GM12892 (cell line): ENCODE results near the gene AUP1.

Source experiments
- DNase-seq: peaks from one replicate; pipeline ENCODE4 v3.0.0; 2011; ENCODE audit not compliant: insufficient read length
- FAIRE-seq: peaks from 2 replicates; lab custom pipeline; 2011; peaks lifted over from hg19 to GRCh38; lab: Jason Lieb, UNC
- POLR2A ChIP-seq: IDR thresholded peaks from 2 replicates; pipeline ENCODE4 v1.6.1; 2011; ENCODE audit warnings: low read depth, low read length, control low read depth
- POLR2AphosphoS5 ChIP-seq: IDR thresholded peaks from 2 replicates; pipeline ENCODE4 v1.6.1; 2011; ENCODE audit warnings: low read depth, low read length, control low read depth
- TAF1 ChIP-seq: IDR thresholded peaks from 2 replicates; pipeline ENCODE4 v1.6.1; 2011; ENCODE audit warnings: low read depth, mild to moderate bottlenecking, control low read depth, low read length, borderline replicate concordance

Gene AUP1

GRCh38 chr2:74505448-74506246 is 23.9 kb downstream of the AUP1 start:
- TF ChIP-seq TAF1 (no peak), POLR2A (no peak), POLR2AphosphoS5 (no peak)
- FAIRE-seq = no peak
- no peak for DNase-seq

GRCh38 chr2:74504591-74504990 is 24.9 kb downstream of the AUP1 start:
- TF ChIP-seq POLR2AphosphoS5 (no peak), TAF1 (no peak), POLR2A (no peak)
- DNase-seq (no peak), FAIRE-seq (no peak)

- no peak for FAIRE-seq
- no peak for TF ChIP-seq TAF1
- TF ChIP-seq POLR2AphosphoS5 = 0 out of 2 replicates have a peak, but pooled peaks have one; percentile 18
- no peak for DNase-seq
These were observed 25.7 kb downstream of the AUP1 start for GRCh38 chr2:74503506-74504475.

- DNase-seq (peak; percentile 84), FAIRE-seq (peak; percentile 76)
- TF ChIP-seq POLR2AphosphoS5 = no peak
- peak; percentile 58; the same call in 1 of the 2 replicates for TF ChIP-seq POLR2A
- TF ChIP-seq TAF1 = no peak
These were observed 26.6 kb downstream of the AUP1 start for GRCh38 chr2:74502720-74503505.

DNA sequence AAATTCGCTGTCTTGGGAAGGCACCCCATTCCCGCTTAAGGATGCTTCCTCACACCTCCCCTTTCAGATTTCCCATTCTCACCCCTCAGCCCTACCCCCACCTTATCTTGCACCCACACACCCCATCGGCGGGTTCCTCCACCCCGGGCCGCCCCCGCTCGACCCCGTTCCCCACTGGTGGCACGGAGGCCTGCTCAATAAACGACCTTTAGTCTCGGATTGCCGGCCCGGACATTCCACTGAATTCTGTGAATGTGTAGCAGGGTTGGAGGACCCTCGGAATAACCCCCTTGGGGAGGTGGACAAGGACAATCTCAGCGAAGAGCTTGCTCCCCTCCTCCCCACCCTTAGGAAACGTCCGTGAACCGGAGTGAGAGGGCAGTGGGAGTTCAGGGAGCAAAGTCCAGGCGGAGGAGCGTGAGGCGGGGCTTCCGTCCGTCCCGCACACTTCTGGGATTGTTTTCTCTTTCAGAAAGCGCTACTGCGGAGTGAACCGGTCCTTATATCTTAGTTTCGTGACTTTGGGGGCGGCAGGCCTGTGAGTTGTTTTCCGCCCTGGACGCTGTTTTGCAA is 27.3 kb downstream of the AUP1 start:
- no peak for FAIRE-seq
- TF ChIP-seq POLR2A = no peak
- no peak for TF ChIP-seq TAF1
- no peak for TF ChIP-seq POLR2AphosphoS5
- no peak for DNase-seq

DNA sequence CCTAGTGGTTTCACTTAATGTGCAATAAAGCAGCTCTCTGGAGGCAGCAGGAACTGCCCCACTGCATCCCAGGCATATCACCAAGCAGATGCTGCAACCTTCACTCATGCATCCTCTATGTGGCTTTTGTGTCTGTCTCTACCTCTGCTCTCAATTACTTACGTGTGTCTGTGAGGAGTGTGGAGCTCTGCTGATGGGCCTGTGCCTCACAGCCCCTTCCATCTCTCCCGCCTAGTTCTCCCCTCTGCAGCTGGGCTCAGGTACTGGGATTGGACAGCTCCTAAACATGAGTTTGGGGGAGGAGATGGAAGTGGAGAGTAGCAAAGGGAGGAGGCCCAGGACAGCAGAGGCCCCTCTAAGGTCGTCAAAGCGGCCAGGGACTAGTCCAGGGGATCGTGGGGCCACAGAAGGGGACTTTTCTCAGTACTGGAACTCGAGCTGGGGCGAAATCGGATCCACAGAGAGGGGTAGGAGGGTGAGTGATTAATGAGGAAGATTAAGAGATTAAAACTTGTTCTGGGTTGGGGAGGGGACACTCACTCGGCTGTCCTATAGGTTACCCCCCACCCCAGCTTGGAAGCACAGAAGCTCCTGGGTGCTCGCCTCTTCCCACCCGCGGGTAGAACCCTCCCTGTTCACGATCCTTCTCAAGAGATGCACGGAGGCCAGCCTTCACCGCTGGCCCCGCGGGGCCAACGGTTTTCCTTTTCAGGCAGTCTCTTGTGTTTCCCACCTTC is 28.0 kb downstream of the AUP1 start:
- no peak for TF ChIP-seq TAF1
- TF ChIP-seq POLR2AphosphoS5 = no peak
- TF ChIP-seq POLR2A = no peak
- FAIRE-seq (no peak), DNase-seq (no peak)

DNA sequence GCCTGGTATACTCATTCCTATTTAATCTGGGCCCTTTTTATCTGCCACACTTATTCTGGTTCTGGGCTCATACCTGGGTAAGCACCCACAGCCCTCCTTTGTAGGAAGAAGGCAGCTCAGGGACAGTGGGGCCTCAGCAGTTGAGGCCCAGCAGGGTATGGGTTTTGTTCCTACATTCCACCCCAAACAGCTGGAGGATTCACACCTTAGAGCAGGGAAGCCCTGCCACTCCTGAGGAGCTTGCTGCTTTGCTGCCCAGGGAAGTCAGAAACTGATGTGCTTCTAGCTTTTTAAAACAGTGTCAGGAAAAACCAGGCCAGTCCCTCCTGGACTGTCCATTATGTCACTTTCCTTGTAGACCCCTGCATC is 28.9 kb downstream of the AUP1 start:
- FAIRE-seq (no peak), DNase-seq (no peak)
- TF ChIP-seq POLR2A = no peak
- TF ChIP-seq TAF1 = no peak
- no peak for TF ChIP-seq POLR2AphosphoS5

DNA sequence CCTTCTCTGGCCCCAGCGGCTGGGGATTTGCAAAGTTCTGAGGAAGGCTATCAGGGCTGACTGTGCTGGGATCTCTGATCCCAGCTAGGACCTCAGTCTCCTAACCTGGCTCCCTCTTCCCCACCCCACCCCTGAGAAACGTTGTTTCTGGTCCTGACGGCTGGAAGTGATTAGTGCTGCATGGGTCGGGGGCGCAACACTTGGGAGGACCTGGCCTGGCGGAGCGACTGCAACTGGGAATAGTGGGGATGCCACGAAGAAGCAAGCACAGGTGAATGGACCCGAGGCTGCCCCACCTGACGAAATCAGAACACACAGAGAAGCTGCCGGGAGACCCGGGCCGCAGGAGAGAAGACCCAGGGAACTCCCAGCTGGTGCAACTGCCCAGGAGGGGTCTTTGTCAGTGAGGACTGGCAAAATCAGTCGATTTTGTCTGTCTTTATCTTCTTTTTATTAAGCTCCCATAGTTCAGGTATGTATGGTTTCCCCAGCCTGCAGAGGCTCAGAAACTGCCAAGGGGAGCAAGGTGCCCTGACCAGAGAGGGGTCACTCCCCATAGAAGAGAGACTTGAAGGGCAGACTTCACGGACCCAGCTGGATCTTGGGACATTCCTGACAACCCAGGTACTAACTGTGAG is 29.4 kb downstream of the AUP1 start:
- FAIRE-seq (no peak), DNase-seq (no peak)
- TF ChIP-seq POLR2AphosphoS5 (no peak), TAF1 (no peak), POLR2A (no peak)

- FAIRE-seq (no peak), DNase-seq (no peak)
- TF ChIP-seq TAF1 (no peak), POLR2AphosphoS5 (no peak), POLR2A (no peak)
These were observed 30.1 kb downstream of the AUP1 start, which contains the start of gene LBX2 for GRCh38 chr2:74499267-74499939. Gene LBX2 (minus strand): TSS chr2:74499603. CDS start chr2:74499537, 66 bp downstream.
